Tibial nerve (tissue), 4 donors: ENCODE measurements around the gene SLC5A12.

ENCODE experiments used
- EP300 ChIP-seq, 2 donors: sonication (generic); formaldehyde crosslinking; IDR thresholded peaks; one replicate each; pipeline ENCODE4 v1.6.1; 2017; ENCODE audit warnings: antibody characterized with exemption in 2 of 2, mild to moderate bottlenecking in 1 of 2
- POLR2A ChIP-seq, 2 donors: fragments of 450-650 bp; IDR thresholded peaks; one replicate each; pipeline ENCODE4 v1.6.1; 2017; ENCODE audit warnings: antibody characterized with exemption in 2 of 2, mild to moderate bottlenecking in 2 of 2, moderate library complexity in 2 of 2
- TF ChIP-seq, protein P1 (sequence below), 5 experiments: fragments of 200-600 bp in 3 of 5; fragments of 450-650 bp in 2 of 5; sonication (generic) in 3 of 5; IDR thresholded peaks; one replicate each; pipeline ENCODE4 v1.5.1; 2016 to 2019; ENCODE audit warnings: antibody characterized with exemption in 5 of 5, mild to moderate bottlenecking in 3 of 5, moderate library complexity in 2 of 5

DNA sequence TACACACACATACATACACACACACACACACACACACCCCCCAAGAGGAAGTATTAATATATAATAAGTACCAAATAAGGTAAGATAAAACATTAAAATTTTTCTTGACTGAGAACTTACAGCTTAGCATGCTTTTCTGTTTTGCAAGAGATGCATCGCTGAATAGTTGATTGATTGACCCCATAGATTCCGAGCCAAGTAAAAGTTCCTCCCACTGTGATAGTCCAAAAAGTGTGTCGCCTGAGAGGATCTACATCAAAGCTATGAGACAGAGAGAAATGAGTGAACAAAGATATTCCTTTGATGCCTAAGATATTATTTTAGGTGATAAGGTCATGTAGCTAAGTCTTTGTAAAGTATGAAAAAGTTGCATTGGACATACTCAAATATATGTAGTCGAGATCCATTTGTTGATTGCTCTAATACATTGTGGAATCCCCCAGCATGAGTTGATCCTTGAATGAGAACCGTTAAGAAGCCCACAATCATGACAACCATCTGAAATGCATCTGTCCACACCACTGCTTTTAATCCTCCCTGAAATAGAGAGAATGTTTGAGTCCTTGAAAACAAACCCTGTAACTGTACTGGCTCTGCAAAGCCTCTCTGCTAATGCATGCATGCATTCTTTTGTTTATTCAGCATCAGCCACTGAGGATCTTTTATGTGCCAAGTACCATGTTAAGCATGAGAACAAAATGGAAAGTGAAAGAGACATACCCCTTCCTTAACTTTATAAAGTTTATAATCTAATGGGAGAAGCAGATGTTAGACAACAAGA, 18.3 kb downstream of the SLC5A12 start:
- TF ChIP-seq, protein P1, sequence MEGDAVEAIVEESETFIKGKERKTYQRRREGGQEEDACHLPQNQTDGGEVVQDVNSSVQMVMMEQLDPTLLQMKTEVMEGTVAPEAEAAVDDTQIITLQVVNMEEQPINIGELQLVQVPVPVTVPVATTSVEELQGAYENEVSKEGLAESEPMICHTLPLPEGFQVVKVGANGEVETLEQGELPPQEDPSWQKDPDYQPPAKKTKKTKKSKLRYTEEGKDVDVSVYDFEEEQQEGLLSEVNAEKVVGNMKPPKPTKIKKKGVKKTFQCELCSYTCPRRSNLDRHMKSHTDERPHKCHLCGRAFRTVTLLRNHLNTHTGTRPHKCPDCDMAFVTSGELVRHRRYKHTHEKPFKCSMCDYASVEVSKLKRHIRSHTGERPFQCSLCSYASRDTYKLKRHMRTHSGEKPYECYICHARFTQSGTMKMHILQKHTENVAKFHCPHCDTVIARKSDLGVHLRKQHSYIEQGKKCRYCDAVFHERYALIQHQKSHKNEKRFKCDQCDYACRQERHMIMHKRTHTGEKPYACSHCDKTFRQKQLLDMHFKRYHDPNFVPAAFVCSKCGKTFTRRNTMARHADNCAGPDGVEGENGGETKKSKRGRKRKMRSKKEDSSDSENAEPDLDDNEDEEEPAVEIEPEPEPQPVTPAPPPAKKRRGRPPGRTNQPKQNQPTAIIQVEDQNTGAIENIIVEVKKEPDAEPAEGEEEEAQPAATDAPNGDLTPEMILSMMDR (IDR thresholded peaks at IDR 0.05) = no peak
- TF ChIP-seq POLR2A (IDR thresholded peaks at IDR 0.05) (no peak), EP300 (IDR thresholded peaks at IDR 0.05) (no peak)
